ENCODE results near the gene AHNAK2.

- no peak for TF ChIP-seq RARB (CRISPR knock-in tag; IDR thresholded peaks at IDR 0.05)
- no peak for TF ChIP-seq ZNF8 (CRISPR knock-in tag; IDR thresholded peaks at IDR 0.05)
- no peak for TF ChIP-seq TOX (CRISPR knock-in tag; IDR thresholded peaks at IDR 0.05; ENCODE audit: borderline replicate concordance)
These were observed 33.3 kb upstream of the AHNAK2 start for GRCh38 chr14:105011312-105011990.

Data from SK-N-SH treated with all-trans-retinoic acid at 6 μM for 48 hours (cell line).